Measurements from ENCODE around the gene P3R3URF.

DNA sequence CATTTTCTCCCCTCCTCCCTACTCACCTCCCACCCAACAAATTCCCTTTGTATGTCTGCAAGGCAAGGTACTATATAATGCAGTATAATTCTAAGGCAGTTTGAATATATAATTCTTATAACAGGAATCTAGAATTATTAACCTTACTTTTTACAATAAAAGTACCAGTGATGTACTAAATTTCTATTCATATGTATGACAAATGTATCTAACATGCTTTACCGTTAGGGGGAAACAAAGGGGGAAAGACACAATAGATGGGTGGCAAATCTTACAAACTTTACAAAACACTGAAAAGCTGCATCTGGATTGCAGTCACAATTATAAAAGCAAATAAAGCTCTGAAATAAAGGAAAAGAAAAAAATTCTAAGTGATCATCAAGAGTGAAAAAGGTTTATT is 46.2 kb downstream of the P3R3URF start:
- TF ChIP-seq, protein P1, sequence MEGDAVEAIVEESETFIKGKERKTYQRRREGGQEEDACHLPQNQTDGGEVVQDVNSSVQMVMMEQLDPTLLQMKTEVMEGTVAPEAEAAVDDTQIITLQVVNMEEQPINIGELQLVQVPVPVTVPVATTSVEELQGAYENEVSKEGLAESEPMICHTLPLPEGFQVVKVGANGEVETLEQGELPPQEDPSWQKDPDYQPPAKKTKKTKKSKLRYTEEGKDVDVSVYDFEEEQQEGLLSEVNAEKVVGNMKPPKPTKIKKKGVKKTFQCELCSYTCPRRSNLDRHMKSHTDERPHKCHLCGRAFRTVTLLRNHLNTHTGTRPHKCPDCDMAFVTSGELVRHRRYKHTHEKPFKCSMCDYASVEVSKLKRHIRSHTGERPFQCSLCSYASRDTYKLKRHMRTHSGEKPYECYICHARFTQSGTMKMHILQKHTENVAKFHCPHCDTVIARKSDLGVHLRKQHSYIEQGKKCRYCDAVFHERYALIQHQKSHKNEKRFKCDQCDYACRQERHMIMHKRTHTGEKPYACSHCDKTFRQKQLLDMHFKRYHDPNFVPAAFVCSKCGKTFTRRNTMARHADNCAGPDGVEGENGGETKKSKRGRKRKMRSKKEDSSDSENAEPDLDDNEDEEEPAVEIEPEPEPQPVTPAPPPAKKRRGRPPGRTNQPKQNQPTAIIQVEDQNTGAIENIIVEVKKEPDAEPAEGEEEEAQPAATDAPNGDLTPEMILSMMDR (IDR thresholded peaks at IDR 0.05 in 2 of 3, conservative IDR thresholded peaks at IDR 0.05 in 1 of 3; ENCODE audit: borderline replicate concordance in 1 of 3, insufficient read depth in 1 of 3, low read depth in 2 of 3, low read length in 2 of 3): no peak
- TF ChIP-seq YY1 (IDR thresholded peaks at IDR 0.05; ENCODE audit: extremely low read depth, insufficient replicate concordance, low read depth, low read length) (no peak), EZH2 (IDR thresholded peaks at IDR 0.05) (no peak), POLR2A (IDR thresholded peaks at IDR 0.05; ENCODE audit: borderline replicate concordance, extremely low read depth, insufficient read depth, insufficient read length) (no peak), EZH2phosphoT487 (IDR thresholded peaks at IDR 0.05; ENCODE audit: borderline replicate concordance) (no peak), RAD21 (IDR thresholded peaks at IDR 0.05; ENCODE audit: low read depth) (no peak), CEBPB (IDR thresholded peaks at IDR 0.05; ENCODE audit: low read depth) (no peak), ZNF274 (IDR thresholded peaks at IDR 0.05; ENCODE audit: low read depth, low read length) (no peak), SP1 (IDR thresholded peaks at IDR 0.05; ENCODE audit: low read depth) (no peak)
- TF ChIP-seq, protein P2, sequence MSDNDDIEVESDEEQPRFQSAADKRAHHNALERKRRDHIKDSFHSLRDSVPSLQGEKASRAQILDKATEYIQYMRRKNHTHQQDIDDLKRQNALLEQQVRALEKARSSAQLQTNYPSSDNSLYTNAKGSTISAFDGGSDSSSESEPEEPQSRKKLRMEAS (IDR thresholded peaks at IDR 0.05): no peak
- TF ChIP-seq, protein P3, sequence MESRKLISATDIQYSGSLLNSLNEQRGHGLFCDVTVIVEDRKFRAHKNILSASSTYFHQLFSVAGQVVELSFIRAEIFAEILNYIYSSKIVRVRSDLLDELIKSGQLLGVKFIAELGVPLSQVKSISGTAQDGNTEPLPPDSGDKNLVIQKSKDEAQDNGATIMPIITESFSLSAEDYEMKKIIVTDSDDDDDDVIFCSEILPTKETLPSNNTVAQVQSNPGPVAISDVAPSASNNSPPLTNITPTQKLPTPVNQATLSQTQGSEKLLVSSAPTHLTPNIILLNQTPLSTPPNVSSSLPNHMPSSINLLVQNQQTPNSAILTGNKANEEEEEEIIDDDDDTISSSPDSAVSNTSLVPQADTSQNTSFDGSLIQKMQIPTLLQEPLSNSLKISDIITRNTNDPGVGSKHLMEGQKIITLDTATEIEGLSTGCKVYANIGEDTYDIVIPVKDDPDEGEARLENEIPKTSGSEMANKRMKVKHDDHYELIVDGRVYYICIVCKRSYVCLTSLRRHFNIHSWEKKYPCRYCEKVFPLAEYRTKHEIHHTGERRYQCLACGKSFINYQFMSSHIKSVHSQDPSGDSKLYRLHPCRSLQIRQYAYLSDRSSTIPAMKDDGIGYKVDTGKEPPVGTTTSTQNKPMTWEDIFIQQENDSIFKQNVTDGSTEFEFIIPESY (IDR thresholded peaks at IDR 0.05; ENCODE audit: extremely low read depth, insufficient replicate concordance, low read length): no peak
- TF ChIP-seq, protein P4, sequence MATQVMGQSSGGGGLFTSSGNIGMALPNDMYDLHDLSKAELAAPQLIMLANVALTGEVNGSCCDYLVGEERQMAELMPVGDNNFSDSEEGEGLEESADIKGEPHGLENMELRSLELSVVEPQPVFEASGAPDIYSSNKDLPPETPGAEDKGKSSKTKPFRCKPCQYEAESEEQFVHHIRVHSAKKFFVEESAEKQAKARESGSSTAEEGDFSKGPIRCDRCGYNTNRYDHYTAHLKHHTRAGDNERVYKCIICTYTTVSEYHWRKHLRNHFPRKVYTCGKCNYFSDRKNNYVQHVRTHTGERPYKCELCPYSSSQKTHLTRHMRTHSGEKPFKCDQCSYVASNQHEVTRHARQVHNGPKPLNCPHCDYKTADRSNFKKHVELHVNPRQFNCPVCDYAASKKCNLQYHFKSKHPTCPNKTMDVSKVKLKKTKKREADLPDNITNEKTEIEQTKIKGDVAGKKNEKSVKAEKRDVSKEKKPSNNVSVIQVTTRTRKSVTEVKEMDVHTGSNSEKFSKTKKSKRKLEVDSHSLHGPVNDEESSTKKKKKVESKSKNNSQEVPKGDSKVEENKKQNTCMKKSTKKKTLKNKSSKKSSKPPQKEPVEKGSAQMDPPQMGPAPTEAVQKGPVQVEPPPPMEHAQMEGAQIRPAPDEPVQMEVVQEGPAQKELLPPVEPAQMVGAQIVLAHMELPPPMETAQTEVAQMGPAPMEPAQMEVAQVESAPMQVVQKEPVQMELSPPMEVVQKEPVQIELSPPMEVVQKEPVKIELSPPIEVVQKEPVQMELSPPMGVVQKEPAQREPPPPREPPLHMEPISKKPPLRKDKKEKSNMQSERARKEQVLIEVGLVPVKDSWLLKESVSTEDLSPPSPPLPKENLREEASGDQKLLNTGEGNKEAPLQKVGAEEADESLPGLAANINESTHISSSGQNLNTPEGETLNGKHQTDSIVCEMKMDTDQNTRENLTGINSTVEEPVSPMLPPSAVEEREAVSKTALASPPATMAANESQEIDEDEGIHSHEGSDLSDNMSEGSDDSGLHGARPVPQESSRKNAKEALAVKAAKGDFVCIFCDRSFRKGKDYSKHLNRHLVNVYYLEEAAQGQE (IDR thresholded peaks at IDR 0.05; ENCODE audit: low read depth): no peak
